Vagina (tissue), 2 donors: ENCODE measurements around the gene FAF1. TPM values are rescaled to one million over a fixed set of nuclear protein-coding genes. Genes with fewer than 3 reads are reported as not detected.

Experiments
- DNase-seq, 2 donors: peaks; one replicate each; pipeline ENCODE4 v3.0.0-alpha.2; 2017; ENCODE audit errors: extremely low spot score in 2 of 2
- H3K27ac ChIP-seq: fragments of 200-600 bp; sonication (generic); one replicate; pipeline ENCODE4 v1.5.1; 2019
- H3K27me3 ChIP-seq: fragments of 200-600 bp; sonication (generic); one replicate; pipeline ENCODE4 v1.5.1; 2019
- H3K36me3 ChIP-seq, 2 donors: fragments of 200-600 bp; sonication (generic); one replicate each; pipeline ENCODE4 v1.5.1; 2017 to 2019
- H3K4me1 ChIP-seq: fragments of 200-600 bp; sonication (generic); one replicate; pipeline ENCODE4 v1.5.1; 2019
- H3K4me3 ChIP-seq, 2 donors: fragments of 200-600 bp; sonication (generic); 1 replicate in 1 of 2; 2 replicates in 1 of 2; pipeline ENCODE4 v1.5.1; 2016 to 2019
- H3K9me3 ChIP-seq: fragments of 200-600 bp; sonication (generic); one replicate; pipeline ENCODE4 v1.5.1; 2019
- POLR2A ChIP-seq, 2 donors: fragments of 450-650 bp; IDR thresholded peaks; one replicate each; pipeline ENCODE4 v1.6.1; 2017; ENCODE audit warnings: antibody characterized with exemption in 2 of 2, mild to moderate bottlenecking in 2 of 2, moderate library complexity in 2 of 2
- POLR2AphosphoS5 ChIP-seq, 2 donors: sonication (generic); formaldehyde crosslinking; IDR thresholded peaks; one replicate each; pipeline ENCODE4 v1.9.0; 2017; ENCODE audit warnings: antibody characterized with exemption in 2 of 2, mild to moderate bottlenecking in 2 of 2, low read depth in 1 of 2; ENCODE audit not compliant: insufficient read depth in 1 of 2
- intact Hi-C: fragments of 100-400 bp; cut with DNase I; formaldehyde crosslinking; loops from one replicate; pipeline ENCODE4 v1.15.1; 2023
- total RNA-seq: library from RNA; depleted of rRNA; stranded (reverse); fragments of >200 nt; gene quantifications from one replicate; pipeline ENCODE4 v1.2.3, GENCODE V29; 2016
- TF ChIP-seq, protein P1 (sequence below), 3 experiments: fragments of 450-650 bp in 2 of 3; fragments of 200-600 bp in 1 of 3; sonication (generic) in 1 of 3; IDR thresholded peaks; one replicate each; pipeline ENCODE4 v1.5.1; 2017 to 2019; ENCODE audit warnings: antibody characterized with exemption in 3 of 3, mild to moderate bottlenecking in 2 of 3, moderate library complexity in 2 of 3

FAF1 gene
- total RNA-seq, 1 donor from 2014 or later, result 40.0 TPM

DNA sequence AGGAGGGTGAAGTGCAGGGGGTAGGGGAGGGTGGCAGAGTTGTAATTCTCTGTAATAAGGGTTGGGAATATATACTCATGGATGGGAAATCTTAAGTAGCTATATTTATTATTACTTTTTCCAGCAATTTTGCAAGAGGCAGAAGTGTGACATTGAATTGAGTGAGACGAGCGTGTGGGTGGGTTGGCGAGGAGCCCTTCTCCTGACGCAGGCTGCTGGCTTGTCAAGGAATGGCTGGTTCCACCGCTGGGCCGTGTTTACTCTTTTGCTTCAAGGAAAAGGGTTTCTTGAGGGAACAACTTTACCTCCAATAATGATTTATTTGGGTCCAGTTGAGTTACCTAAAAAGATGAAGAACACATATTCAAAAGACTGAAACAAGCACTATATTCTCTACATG, 518.9 kb downstream of the FAF1 start:
- no peaks in the 10 kb centered on the region for H3K9me3 ChIP-seq
- DNase-seq, result no peak
- H3K27ac ChIP-seq, result no peak overlapping the region
- TF ChIP-seq, protein P1, sequence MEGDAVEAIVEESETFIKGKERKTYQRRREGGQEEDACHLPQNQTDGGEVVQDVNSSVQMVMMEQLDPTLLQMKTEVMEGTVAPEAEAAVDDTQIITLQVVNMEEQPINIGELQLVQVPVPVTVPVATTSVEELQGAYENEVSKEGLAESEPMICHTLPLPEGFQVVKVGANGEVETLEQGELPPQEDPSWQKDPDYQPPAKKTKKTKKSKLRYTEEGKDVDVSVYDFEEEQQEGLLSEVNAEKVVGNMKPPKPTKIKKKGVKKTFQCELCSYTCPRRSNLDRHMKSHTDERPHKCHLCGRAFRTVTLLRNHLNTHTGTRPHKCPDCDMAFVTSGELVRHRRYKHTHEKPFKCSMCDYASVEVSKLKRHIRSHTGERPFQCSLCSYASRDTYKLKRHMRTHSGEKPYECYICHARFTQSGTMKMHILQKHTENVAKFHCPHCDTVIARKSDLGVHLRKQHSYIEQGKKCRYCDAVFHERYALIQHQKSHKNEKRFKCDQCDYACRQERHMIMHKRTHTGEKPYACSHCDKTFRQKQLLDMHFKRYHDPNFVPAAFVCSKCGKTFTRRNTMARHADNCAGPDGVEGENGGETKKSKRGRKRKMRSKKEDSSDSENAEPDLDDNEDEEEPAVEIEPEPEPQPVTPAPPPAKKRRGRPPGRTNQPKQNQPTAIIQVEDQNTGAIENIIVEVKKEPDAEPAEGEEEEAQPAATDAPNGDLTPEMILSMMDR (IDR thresholded peaks at IDR 0.05), result no peak
- TF ChIP-seq POLR2A (IDR thresholded peaks at IDR 0.05) (no peak), POLR2AphosphoS5 (IDR thresholded peaks at IDR 0.05; ENCODE audit: insufficient read depth in 1 of 2, low read depth in 1 of 2) (no peak)
- H3K36me3 ChIP-seq, result no peaks in the 10 kb centered on the region
- intact Hi-C loops, result no loop called here
- H3K27me3 ChIP-seq, result no peaks in the 10 kb centered on the region
- H3K4me1 ChIP-seq, result no peaks in the 10 kb centered on the region
- H3K4me3 ChIP-seq, result no peak overlapping the region

DNA sequence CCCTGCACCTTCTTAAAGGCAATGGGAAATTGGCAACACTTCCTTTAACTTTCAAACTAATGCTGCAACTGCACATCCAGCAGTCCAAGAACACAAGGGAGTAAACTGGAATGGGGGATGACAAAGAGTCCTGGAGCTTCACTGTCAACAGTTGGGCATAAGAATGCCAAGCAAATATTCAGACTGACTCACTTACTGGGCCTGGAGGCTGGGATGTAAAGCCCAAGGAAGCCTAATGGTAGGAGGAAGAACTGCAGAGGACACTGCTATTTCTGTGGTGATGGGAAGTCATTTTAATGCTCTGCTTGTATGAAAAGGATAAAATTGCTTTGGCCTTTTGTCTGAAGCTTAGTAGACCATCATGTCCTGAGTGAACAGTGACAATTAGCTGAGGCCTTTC, 521.1 kb downstream of the FAF1 start:
- Histone ChIP-seq H3K36me3 (no peaks in the 10 kb centered on the region), H3K4me3 (no peak overlapping the region), H3K27me3 (no peaks in the 10 kb centered on the region), H3K9me3 (no peaks in the 10 kb centered on the region), H3K4me1 (no peaks in the 10 kb centered on the region), H3K27ac (no peak overlapping the region)
- DNase-seq, result no peak
- TF ChIP-seq, protein P1 (IDR thresholded peaks at IDR 0.05), result no peak
- TF ChIP-seq POLR2A (IDR thresholded peaks at IDR 0.05), result no peak
- no peak for TF ChIP-seq POLR2AphosphoS5 (IDR thresholded peaks at IDR 0.05; ENCODE audit: insufficient read depth in 1 of 2, low read depth in 1 of 2)
- intact Hi-C loops, result no loop called here

DNA sequence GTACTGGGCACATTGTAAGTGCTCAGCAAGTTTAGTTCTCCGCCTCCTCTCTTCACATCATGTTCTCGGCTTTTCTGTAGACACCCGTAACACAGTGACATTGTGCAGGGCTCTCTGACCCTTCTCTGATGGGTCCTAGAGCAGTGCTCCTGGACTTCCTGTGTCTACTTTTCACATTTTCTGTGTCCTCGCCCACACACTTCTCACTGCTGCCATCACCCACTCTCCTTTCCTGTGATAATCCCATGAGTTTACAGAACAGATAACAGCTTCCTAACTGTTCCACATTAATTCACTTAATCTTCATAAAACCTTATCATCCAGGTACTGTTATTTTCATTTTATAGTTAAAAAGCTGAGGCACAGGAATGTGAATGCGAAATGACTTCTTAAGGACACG, 523.6 kb downstream of the FAF1 start:
- Histone ChIP-seq H3K27me3 (no peaks in the 10 kb centered on the region), H3K4me3 (no peak overlapping the region), H3K9me3 (no peaks in the 10 kb centered on the region), H3K4me1 (no peaks in the 10 kb centered on the region), H3K27ac (no peak overlapping the region), H3K36me3 (no peaks in the 10 kb centered on the region)
- TF ChIP-seq, protein P1 (IDR thresholded peaks at IDR 0.05), result no peak
- TF ChIP-seq POLR2AphosphoS5 (IDR thresholded peaks at IDR 0.05; ENCODE audit: insufficient read depth in 1 of 2, low read depth in 1 of 2) (no peak), POLR2A (IDR thresholded peaks at IDR 0.05) (no peak)
- no peak for DNase-seq
- intact Hi-C loops, result no loop called here

DNA sequence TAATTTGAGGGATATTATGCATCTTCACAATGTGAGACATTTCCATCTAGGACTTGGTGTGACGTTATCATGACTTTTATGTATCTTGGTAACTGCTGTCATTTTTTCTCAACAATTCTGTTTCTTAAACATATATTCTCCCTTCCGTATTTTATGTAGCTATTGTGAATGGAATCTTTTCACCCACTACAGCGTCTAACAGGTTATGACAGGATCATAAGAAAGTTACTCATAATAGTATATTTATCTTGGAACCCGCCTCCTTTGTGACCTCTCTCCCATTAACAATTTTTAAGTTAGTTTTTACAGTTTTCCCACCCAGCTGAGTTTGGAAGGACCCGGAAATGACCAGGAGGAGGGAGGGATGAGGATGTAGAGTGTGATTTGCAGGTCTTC, 530.1 kb downstream of the FAF1 start:
- intact Hi-C loops, result no loop called here
- Histone ChIP-seq H3K27me3 (peaks cover 29% of the 10 kb centered on the region), H3K9me3 (no peaks in the 10 kb centered on the region), H3K4me1 (peaks cover 26% of the 10 kb centered on the region), H3K4me3 (no peak overlapping the region), H3K36me3 (no peaks in the 10 kb centered on the region), H3K27ac (no peak overlapping the region)
- DNase-seq, result no peak
- TF ChIP-seq POLR2A (IDR thresholded peaks at IDR 0.05) (no peak), POLR2AphosphoS5 (IDR thresholded peaks at IDR 0.05; ENCODE audit: insufficient read depth in 1 of 2, low read depth in 1 of 2) (no peak)
- TF ChIP-seq, protein P1 (IDR thresholded peaks at IDR 0.05), result no peak

DNA sequence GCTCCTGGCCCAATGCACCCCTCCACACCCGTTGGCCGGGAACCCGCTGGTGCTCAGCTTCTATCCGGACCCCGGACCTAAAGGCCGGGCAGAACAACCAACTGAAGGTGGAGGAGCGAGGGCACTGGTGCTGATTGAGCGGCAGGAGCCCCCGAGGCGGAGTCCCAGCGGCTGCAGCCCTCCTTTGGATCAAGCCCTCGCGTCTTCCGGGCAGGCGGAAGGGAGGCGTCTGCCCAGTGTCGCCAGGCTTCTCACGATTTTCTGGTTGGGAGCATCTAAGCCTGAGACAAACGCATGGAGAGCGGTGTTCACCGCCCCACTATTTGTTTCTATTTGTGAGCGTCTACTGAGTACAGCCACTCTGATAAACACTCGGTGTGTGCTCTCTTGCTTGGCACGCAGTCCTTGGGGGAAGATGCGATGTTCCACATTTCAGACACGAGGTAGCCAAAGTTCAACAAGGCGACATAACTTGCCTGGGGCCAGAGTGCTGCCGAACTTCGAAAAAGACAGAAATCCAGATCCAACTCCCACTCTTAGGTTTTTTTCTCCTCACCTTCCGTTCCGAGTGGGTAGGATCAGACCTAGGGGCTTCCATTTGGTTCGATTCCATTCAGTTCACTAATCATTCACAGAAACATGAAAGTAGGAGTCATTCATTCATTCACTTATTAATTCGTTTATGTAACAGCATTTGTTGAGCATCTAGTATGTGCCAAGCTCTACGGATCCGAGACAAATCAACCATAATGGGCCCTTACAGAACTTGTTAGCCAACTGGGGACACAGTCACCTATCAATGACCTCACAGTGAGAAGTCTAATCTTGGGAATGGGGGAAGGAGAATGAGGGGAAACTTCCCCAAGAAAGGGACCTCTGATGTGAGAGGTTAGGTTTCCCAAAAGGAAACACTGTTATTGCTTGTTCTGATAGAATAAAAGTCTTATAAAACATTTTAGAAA, 532.0 kb downstream of the FAF1 start:
- Histone ChIP-seq H3K4me1 (peaks cover 45% of the 10 kb centered on the region), H3K27me3 (peaks cover 33% of the 10 kb centered on the region)

More for the DNA sequence above, 532.0 kb downstream of the FAF1 start:
- TF ChIP-seq POLR2A (IDR thresholded peaks at IDR 0.05), result no peak
- TF ChIP-seq, protein P1 (IDR thresholded peaks at IDR 0.05), result no peak
- no peak for TF ChIP-seq POLR2AphosphoS5 (IDR thresholded peaks at IDR 0.05; ENCODE audit: insufficient read depth in 1 of 2, low read depth in 1 of 2)
- no peak for DNase-seq
- Histone ChIP-seq H3K36me3 (no peaks in the 10 kb centered on the region), H3K4me3 (no peak overlapping the region), H3K9me3 (no peaks in the 10 kb centered on the region), H3K27ac (no peak overlapping the region)
- intact Hi-C loops, result no loop called here
